Esophagus muscularis mucosa (tissue), 4 donors: ENCODE results near the gene CDC14B. TPM values are rescaled to one million over a fixed set of nuclear protein-coding genes. Genes with fewer than 3 reads are reported as not detected.

ENCODE experiments used
- DNase-seq: peaks from one replicate; pipeline ENCODE4 v3.0.0-alpha.2; 2017; ENCODE audit errors: extremely low spot score
- H3K27ac ChIP-seq, 4 donors: fragments of 200-600 bp; sonication (generic); replicated peaks in 1 of 4; 1 replicate in 3 of 4; 2 replicates in 1 of 4; pipeline ENCODE4 v1.5.1; 2016 to 2019; ENCODE audit warnings: mild to moderate bottlenecking in 1 of 4
- H3K27me3 ChIP-seq, 4 donors: fragments of 200-600 bp; sonication (generic); one replicate each; pipeline versions ENCODE4 v1.5.1 to v1.6.0; 2016 to 2019
- H3K36me3 ChIP-seq, 4 donors: fragments of 200-600 bp; sonication (generic); one replicate each; pipeline ENCODE4 v1.5.1; 2016 to 2019
- H3K4me1 ChIP-seq, 4 donors: fragments of 200-600 bp; sonication (generic); one replicate each; pipeline ENCODE4 v1.5.1; 2016 to 2019
- H3K4me3 ChIP-seq, 4 donors: fragments of 200-600 bp; sonication (generic); 1 replicate in 2 of 4; 2 replicates in 2 of 4; pipeline ENCODE4 v1.5.1; 2016 to 2019; ENCODE audit warnings: mild to moderate bottlenecking in 4 of 4, moderate library complexity in 1 of 4
- H3K9me3 ChIP-seq, 4 donors: fragments of 200-600 bp; sonication (generic); 1 replicate in 3 of 4; 2 replicates in 1 of 4; pipeline ENCODE4 v1.5.1; 2016 to 2019
- CTCF ChIP-seq, 3 experiments: fragments of 200-600 bp in 2 of 3; fragments of 450-650 bp in 1 of 3; sonication (generic) in 2 of 3; IDR thresholded peaks; one replicate each; pipeline ENCODE4 v1.5.1; 2017 to 2019; ENCODE audit warnings: antibody characterized with exemption in 3 of 3, mild to moderate bottlenecking in 2 of 3, moderate library complexity in 1 of 3
- EP300 ChIP-seq: sonication (generic); formaldehyde crosslinking; IDR thresholded peaks from one replicate; pipeline ENCODE4 v1.6.1; 2017; ENCODE audit warnings: antibody characterized with exemption
- POLR2A ChIP-seq: fragments of 450-650 bp; IDR thresholded peaks from one replicate; pipeline ENCODE4 v1.6.1; 2017; ENCODE audit warnings: antibody characterized with exemption, moderate library complexity, mild to moderate bottlenecking, low read depth
- POLR2AphosphoS5 ChIP-seq, 2 donors: sonication (generic); formaldehyde crosslinking; IDR thresholded peaks; one replicate each; pipeline ENCODE4 v1.6.1; 2017; ENCODE audit warnings: antibody characterized with exemption in 2 of 2
- WGBS: methylation state at CpG from one replicate; pipeline ENCODE4 v1.1.5; 2018; 5-methylcytosine and 5-hydroxymethylcytosine counted together
- intact Hi-C: fragments of 100-400 bp; cut with DNase I; formaldehyde crosslinking; loops from one replicate; pipeline ENCODE4 v1.15.1; 2023
- total RNA-seq, 4 donors: library from RNA; depleted of rRNA; stranded (reverse); fragments of >200 nt; gene quantifications; one replicate each; pipeline versions ENCODE4 v1.1.0 to v1.2.1, GENCODE V29; 2016

Gene CDC14B
- total RNA-seq, 4 donors from 2014 or later, result 22.0 to 39.7 (median 27.0) TPM

DNA sequence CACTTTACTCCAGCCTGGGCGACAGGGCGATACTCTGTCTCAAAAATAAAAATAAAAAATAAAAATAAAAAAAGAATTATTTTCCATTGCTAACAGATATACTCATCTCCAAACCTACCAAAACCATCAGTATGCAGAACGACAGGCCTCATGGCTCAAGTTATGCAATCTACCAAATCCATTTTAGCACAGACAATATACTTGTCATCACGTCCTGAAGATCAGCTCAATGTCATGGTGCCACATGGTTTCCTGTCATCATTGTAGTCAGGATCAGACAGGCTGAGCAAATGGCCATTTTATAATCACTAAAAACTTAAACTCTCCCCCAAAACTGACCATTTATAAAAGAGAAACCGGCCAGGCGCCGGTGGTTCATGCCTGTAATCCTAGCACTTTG is 100.5 kb downstream of the CDC14B start:
- DNase-seq, result no peak
- Histone ChIP-seq H3K4me3 (no peak overlapping the region), H3K4me1 (peaks cover 6 to 13% (median 8%) of the 10 kb centered on the region in 4 donors), H3K36me3 (peaks cover 6 to 51% (median 20%) of the 10 kb centered on the region in 4 donors), H3K9me3 (no peaks in the 10 kb centered on the region), H3K27me3 (no peaks in the 10 kb centered on the region), H3K27ac (no peak overlapping the region)
- intact Hi-C loops, result no loop called here
- 94% methylated on average over 7 of the region's 7 CpGs for WGBS
- no peak for TF ChIP-seq POLR2A

- DNase-seq, result no peak
- peaks cover 0 to 33% (median 20%) of the 10 kb centered on the region in 4 donors for H3K36me3 ChIP-seq
- H3K9me3 ChIP-seq, result no peaks in the 10 kb centered on the region
- H3K27me3 ChIP-seq, result no peaks in the 10 kb centered on the region
- H3K27ac ChIP-seq, result peak overlapping the region; percentile 25 to 68 (median 58)
- no peak overlapping the region for H3K4me3 ChIP-seq
- intact Hi-C loops, result no loop called here
- TF ChIP-seq POLR2AphosphoS5 (IDR thresholded peaks at IDR 0.05) (peak in 1 of 2 donors; percentile 32), EP300 (no peak)
- WGBS, result 64% methylated on average over 5 of the region's 5 CpGs
- peaks cover 6 to 20% (median 16%) of the 10 kb centered on the region in 4 donors for H3K4me1 ChIP-seq
These were observed 103.8 kb downstream of the CDC14B start for GRCh38 chr9:96515621-96516470.

DNA sequence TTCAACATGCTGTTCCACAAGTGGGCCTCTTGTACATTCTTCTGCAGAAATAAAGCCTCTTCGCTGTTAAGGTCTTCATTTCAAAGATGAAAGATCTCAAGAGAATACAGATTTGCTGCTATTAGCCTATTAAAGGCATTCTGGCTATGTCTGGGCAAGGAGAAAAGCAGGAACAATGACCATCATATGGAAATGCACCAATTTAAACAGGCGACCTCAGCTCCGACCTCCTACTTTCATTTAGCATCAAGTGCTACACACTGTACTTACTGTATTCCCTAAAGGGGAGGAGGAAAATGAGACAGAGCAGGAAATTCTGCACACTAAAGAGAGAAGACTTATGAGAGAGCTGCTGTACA is 104.9 kb downstream of the CDC14B start:
- peaks cover 0 to 31% (median 20%) of the 10 kb centered on the region in 4 donors for H3K36me3 ChIP-seq
- peaks cover 6 to 24% (median 16%) of the 10 kb centered on the region in 4 donors for H3K4me1 ChIP-seq
- no peaks in the 10 kb centered on the region for H3K9me3 ChIP-seq
- WGBS, result 72% methylated on average over 3 of the region's 3 CpGs
- H3K27me3 ChIP-seq, result no peaks in the 10 kb centered on the region
- TF ChIP-seq CTCF (IDR thresholded peaks at IDR 0.05) (no peak), POLR2AphosphoS5 (IDR thresholded peaks at IDR 0.05) (no peak), EP300 (no peak), POLR2A (no peak)
- intact Hi-C loops, result no loop called here
- H3K4me3 ChIP-seq, result no peak overlapping the region
- H3K27ac ChIP-seq, result peak overlapping the region; percentile 25 to 68 (median 58)
- DNase-seq, result no peak

DNA sequence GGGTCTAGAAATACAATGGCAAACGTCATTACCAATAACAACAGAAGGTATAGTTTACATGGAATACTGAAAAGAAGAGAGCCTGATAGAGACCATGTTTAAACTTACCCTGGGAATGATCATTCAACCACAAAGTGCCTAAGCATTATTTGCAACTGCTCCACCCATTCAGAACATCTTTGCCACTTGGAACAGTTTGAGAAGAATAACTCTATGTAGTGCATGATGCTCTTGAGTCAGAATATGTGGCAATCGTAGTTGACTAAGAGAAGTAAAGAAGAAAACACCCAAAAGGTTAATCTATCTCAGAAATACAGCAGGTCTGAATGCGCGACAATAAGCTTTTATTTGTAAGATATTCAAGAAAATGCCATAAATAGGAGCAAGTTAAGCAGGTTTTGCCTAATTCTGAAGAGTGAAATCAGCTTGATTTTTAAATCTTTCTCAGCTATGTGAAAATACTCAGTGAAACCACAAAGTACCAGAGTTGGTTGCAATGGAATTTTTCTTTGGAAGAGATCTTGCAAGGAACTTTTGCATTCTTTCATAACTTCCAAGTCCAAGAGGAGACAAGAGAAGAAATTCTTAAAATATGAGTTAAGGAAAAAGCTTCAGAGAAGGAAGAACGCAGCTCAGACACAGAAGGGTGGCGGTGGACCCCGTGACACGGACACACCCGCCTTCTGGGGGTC is 105.4 kb downstream of the CDC14B start:
- TF ChIP-seq POLR2A (no peak), CTCF (IDR thresholded peaks at IDR 0.05) (no peak), EP300 (no peak), POLR2AphosphoS5 (IDR thresholded peaks at IDR 0.05) (no peak)
- H3K27me3 ChIP-seq, result no peaks in the 10 kb centered on the region
- H3K4me1 ChIP-seq, result peaks cover 6 to 24% (median 16%) of the 10 kb centered on the region in 4 donors
- intact Hi-C loops, result no loop called here
- no peak for DNase-seq
- peak overlapping the region in 1 of 4 donors; percentile 8 for H3K4me3 ChIP-seq
- H3K36me3 ChIP-seq, result peaks cover 0 to 31% (median 20%) of the 10 kb centered on the region in 4 donors
- H3K9me3 ChIP-seq, result no peaks in the 10 kb centered on the region
- H3K27ac ChIP-seq, result peak overlapping the region; percentile 25 to 68 (median 58)
- 74% methylated on average over 9 of the region's 9 CpGs for WGBS

- Histone ChIP-seq H3K27ac (peak overlapping the region in 2 of 4 donors; percentile 28 to 45), H3K27me3 (no peaks in the 10 kb centered on the region), H3K4me3 (no peak overlapping the region), H3K4me1 (peaks cover 6 to 24% (median 19%) of the 10 kb centered on the region in 4 donors), H3K9me3 (no peaks in the 10 kb centered on the region), H3K36me3 (peaks cover 0 to 31% (median 19%) of the 10 kb centered on the region in 4 donors)
- no peak for DNase-seq
- TF ChIP-seq CTCF (IDR thresholded peaks at IDR 0.05) (no peak), POLR2A (no peak), POLR2AphosphoS5 (IDR thresholded peaks at IDR 0.05) (no peak), EP300 (no peak)
- 92% methylated on average over 5 of the region's 5 CpGs for WGBS
- intact Hi-C loops, result no loop called here
These were observed 106.0 kb downstream of the CDC14B start for GRCh38 chr9:96513622-96514021.
